HepG2 (cell line): ENCODE measurements around the gene AMOTL2. TPM values are rescaled to one million over a fixed set of nuclear protein-coding genes. Genes with fewer than 3 reads are reported as not detected.

Experiments used
- ATAC-seq: fragments of 200-7000 bp; cut with Tn5 transposase; 3 replicates; pipeline ENCODE4 v1.9.1; 2020; ENCODE audit warnings: mild to moderate bottlenecking, moderate library complexity
- BruUV-seq: library from RNA; stranded (reverse); fragments of 400-500 nt; replicated peaks from 2 replicates; lab custom pipeline; 2021; lab: Mats Ljungman, UMichigan
- CTCF ChIA-PET: fragments of 300-600 bp; formaldehyde crosslinking; extraction: SDS; loops from one replicate; lab custom pipeline; 2021; ENCODE audit warnings: low total read pairs, inconsistent platforms, low intra/inter-chr PET ratio; lab: Yijun Ruan, JAX
- POLR2A ChIA-PET: fragments of 350-600 bp; sonication (Branson Sonifier 250); formaldehyde crosslinking; loops from one replicate; lab custom pipeline; 2020; ENCODE audit warnings: antibody characterized with exemption, inconsistent platforms; lab: Yijun Ruan, JAX
- DNase-seq: peaks from one replicate; pipeline ENCODE4 v3.0.0-alpha.2; 2015; ENCODE audit warnings: low spot score
- FAIRE-seq: peaks from 3 replicates; lab custom pipeline; 2011; peaks lifted over from hg19 to GRCh38; lab: Jason Lieb, UNC
- H2AFZ ChIP-seq: one replicate; pipeline ENCODE4 v1.6.1; 2011; ENCODE audit warnings: low read length, inconsistent platforms
- H3K27ac ChIP-seq: fragments of 300-600 bp; 3 replicates; pipeline ENCODE4 v1.8.0; 2011; ENCODE audit warnings: mixed run types, mild to moderate bottlenecking, mixed read lengths, low read length, inconsistent platforms; ENCODE audit not compliant: insufficient read depth; ENCODE audit errors: extremely low read length
- H3K27me3 ChIP-seq, 2 experiments: fragments of 200-600 bp in 1 of 2; 2 replicates in 1 of 2; 3 replicates in 1 of 2; pipeline versions ENCODE4 v1.6.0 to v1.8.0; 2011; ENCODE audit warnings: low read length in 2 of 2, mild to moderate bottlenecking in 2 of 2, moderate library complexity in 2 of 2, inconsistent platforms in 1 of 2; ENCODE audit not compliant: insufficient read depth in 2 of 2, control insufficient read depth in 1 of 2
- H3K36me3 ChIP-seq, 2 experiments: fragments of 200-600 bp in 1 of 2; replicated peaks in 1 of 2; 2 replicates in 1 of 2; 3 replicates in 1 of 2; pipeline versions ENCODE4 v1.5.1 to v1.8.0; 2011; ENCODE audit warnings: low read length in 2 of 2, inconsistent platforms in 1 of 2; ENCODE audit not compliant: insufficient read depth in 2 of 2, control insufficient read depth in 1 of 2
- H3K4me1 ChIP-seq: 2 replicates; pipeline ENCODE4 v1.5.1; 2012; ENCODE audit warnings: low read length, inconsistent platforms; ENCODE audit not compliant: insufficient read depth
- H3K4me2 ChIP-seq: 2 replicates; pipeline ENCODE4 v1.6.0; 2011; ENCODE audit warnings: low read depth, low read length, inconsistent platforms
- H3K4me3 ChIP-seq, 3 experiments: fragments of 200-600 bp in 1 of 3; sonication (generic), shearing (Covaris generic) in 1 of 3; replicated peaks in 1 of 3; 2 replicates each; pipeline ENCODE4 v1.5.1; 2011 to 2016; ENCODE audit warnings: low read length in 3 of 3, inconsistent platforms in 2 of 3, low read depth in 2 of 3, mild to moderate bottlenecking in 2 of 3, control low read depth in 1 of 3, mixed read lengths in 1 of 3; ENCODE audit not compliant: insufficient read depth in 1 of 3
- H3K79me2 ChIP-seq: one replicate; pipeline ENCODE4 v1.6.1; 2011; ENCODE audit warnings: low read length, inconsistent platforms; ENCODE audit not compliant: insufficient read depth
- H3K9ac ChIP-seq: 2 replicates; pipeline ENCODE4 v1.6.0; 2011; ENCODE audit warnings: mild to moderate bottlenecking, low read depth, low read length, inconsistent platforms; ENCODE audit not compliant: insufficient read depth
- H3K9me3 ChIP-seq: 2 replicates; pipeline ENCODE4 v1.5.1; 2012; ENCODE audit warnings: mild to moderate bottlenecking, low read length
- H4K20me1 ChIP-seq: 2 replicates; pipeline ENCODE4 v1.6.0; 2011; ENCODE audit warnings: inconsistent platforms, mild to moderate bottlenecking, low read length, moderate library complexity; ENCODE audit not compliant: insufficient read depth
- FLYWCH1 ChIP-seq: sonication (generic); formaldehyde crosslinking; IDR thresholded peaks from 2 replicates; pipeline ENCODE4 v1.8.1; 2023; ENCODE audit warnings: mild to moderate bottlenecking, missing genetic modification reagents
- IRF1 ChIP-seq: sonication (generic); formaldehyde crosslinking; IDR thresholded peaks from 2 replicates; pipeline ENCODE4 v1.4.0; 2020; ENCODE audit warnings: low read depth, mild to moderate bottlenecking, missing genetic modification reagents
- SRY ChIP-seq: sonication (generic); formaldehyde crosslinking; IDR thresholded peaks from 2 replicates; pipeline ENCODE4 v1.8.0; 2022; ENCODE audit warnings: mild to moderate bottlenecking, missing genetic modification reagents
- XRCC5 ChIP-seq: fragments of 200-400 bp; formaldehyde crosslinking; optimal IDR thresholded peaks from 2 replicates; pipeline ENCODE3; 2017; ENCODE audit warnings: mild to moderate bottlenecking, low read length
- ZBTB38 ChIP-seq: sonication (generic); formaldehyde crosslinking; IDR thresholded peaks from 2 replicates; pipeline ENCODE4 v1.5.1; 2020; ENCODE audit warnings: mild to moderate bottlenecking, missing genetic modification reagents
- WGBS: methylation state at CpG from one replicate; pipeline ENCODE4 v1.1.6; 2017; ENCODE audit warnings: low lambda C conversion rate; 5-methylcytosine and 5-hydroxymethylcytosine counted together
- in situ Hi-C: cut with HindIII; loops from 2 replicates; pipeline ENCODE4 v1.10.0; 2017; ENCODE audit warnings: low pct_unique_long_range_greater_than_20kb; ENCODE audit not compliant: extremely low pct_ligation_motif_present
- intact Hi-C: fragments of 100-400 bp; cut with micrococcal nuclease; formaldehyde crosslinking; loops from one replicate; pipeline ENCODE4 v1.10.0; 2022; ENCODE audit not compliant: unreplicated experiment
- microRNA-seq: library from miRNA; unstranded; fragments of <30 nt; microRNA quantifications from one replicate; pipeline ENCODE4, GENCODE V29; 2020
- polyA plus RNA-seq, 8 experiments: library from polyadenylated mRNA; depleted of rRNA in 3 of 8; stranded (reverse) in 7 of 8; unstranded in 1 of 8; fragments of >200 nt; fragmentation: Illumina TruSeq in 4 of 8; extraction: Trizol in 4 of 8; gene quantifications; 2 replicates each; pipeline versions ENCODE4 v1.2.1 to v1.2.3, GENCODE V29; 2011 to 2016; ENCODE audit warnings: low read depth in 4 of 8, missing spikeins in 1 of 8, mixed read lengths in 1 of 8; ENCODE audit not compliant: insufficient read depth in 1 of 8
- small RNA-seq, 3 experiments: library from RNA; depleted of rRNA; stranded (forward); fragments of <200 nt; gene quantifications; one replicate each; pipeline ENCODE3, GENCODE V24; 2012; ENCODE audit warnings: low read depth in 2 of 3, low replicate concordance in 1 of 3; ENCODE audit not compliant: insufficient read length in 3 of 3, insufficient read depth in 2 of 3
- total RNA-seq, 5 experiments: library from RNA; depleted of rRNA; stranded (reverse); fragments of >200 nt; fragmentation: Illumina TruSeq; extraction: Trizol; gene quantifications; 2 replicates each; pipeline ENCODE4 v1.2.3, GENCODE V29; 2016; ENCODE audit warnings: low read depth in 1 of 5
- TF ChIP-seq, protein P1 (sequence below): IDR thresholded peaks from 2 replicates; pipeline ENCODE4 v1.6.1; 2012; ENCODE audit warnings: low read depth, low read length, improper control_type of control experiment
- TF ChIP-seq, protein P2 (sequence below): sonication (generic); formaldehyde crosslinking; IDR thresholded peaks from 2 replicates; pipeline ENCODE4 v1.4.0; 2020; ENCODE audit warnings: missing genetic modification reagents

Gene AMOTL2
- total and polyA plus RNA-seq, 2 of the 13 experiments (the other 11 are each of a cell fraction or from before 2014, with no cell fraction given) = 17.3 to 18.5 TPM

DNA sequence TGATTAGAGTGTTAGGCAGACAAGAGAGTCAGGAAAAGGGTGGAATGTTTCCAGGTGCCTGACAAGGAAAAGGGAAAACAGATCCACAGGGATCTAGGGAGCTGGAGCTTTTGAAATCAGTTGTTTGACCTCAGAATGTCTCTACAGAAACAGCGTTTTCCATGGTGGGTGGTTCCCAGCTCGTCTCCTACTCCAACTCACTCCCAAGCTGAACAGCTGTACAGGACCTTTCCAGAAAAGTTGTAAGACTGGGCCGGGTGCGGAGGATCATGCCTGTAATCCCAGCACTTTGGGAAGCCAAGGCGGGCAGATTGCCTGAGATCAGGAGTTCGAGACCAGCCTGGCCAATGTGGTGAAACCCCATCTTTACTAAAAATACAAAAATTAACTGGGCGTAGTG, 67.9 kb downstream of the AMOTL2 start:
- Histone ChIP-seq H3K79me2 (no peaks in the 10 kb centered on the region), H3K9me3 (no peaks in the 10 kb centered on the region), H4K20me1 (no peaks in the 10 kb centered on the region), H3K4me3 (no peak overlapping the region), H3K36me3 (no peaks in the 10 kb centered on the region), H3K4me2 (no peak overlapping the region), H3K27me3 (no peaks in the 10 kb centered on the region; a peak in 1 of 5 replicates), H2AFZ (no peak overlapping the region), H3K27ac (no peak overlapping the region), H3K9ac (no peak overlapping the region), H3K4me1 (peaks cover 49% of the 10 kb centered on the region)
- BruUV-seq = no TSS peak
- DNase-seq = no peak
- in situ Hi-C loops = loop anchor here (5.0 kb wide), 1 partner anchor 166 kb away; no protein-coding TSS in a partner anchor
- WGBS = 58% methylated on average over 7 of the region's 7 CpGs
- FAIRE-seq = no peak
- CTCF ChIA-PET = no interaction called here
- no peak for TF ChIP-seq XRCC5
- no peak for TF ChIP-seq SRY (CRISPR knock-in tag)
- TF ChIP-seq, protein P1, sequence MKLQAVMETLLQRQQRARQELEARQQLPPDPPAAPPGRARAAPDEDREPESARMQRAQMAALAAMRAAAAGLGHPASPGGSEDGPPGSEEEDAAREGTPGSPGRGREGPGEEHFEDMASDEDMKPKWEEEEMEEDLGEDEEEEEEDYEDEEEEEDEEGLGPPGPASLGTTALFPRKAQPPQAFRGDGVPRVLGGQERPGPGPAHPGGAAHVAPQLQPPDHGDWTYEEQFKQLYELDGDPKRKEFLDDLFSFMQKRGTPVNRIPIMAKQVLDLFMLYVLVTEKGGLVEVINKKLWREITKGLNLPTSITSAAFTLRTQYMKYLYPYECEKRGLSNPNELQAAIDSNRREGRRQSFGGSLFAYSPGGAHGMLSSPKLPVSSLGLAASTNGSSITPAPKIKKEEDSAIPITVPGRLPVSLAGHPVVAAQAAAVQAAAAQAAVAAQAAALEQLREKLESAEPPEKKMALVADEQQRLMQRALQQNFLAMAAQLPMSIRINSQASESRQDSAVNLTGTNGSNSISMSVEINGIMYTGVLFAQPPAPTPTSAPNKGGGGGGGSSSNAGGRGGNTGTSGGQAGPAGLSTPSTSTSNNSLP = no peak
- no peak for TF ChIP-seq IRF1
- TF ChIP-seq FLYWCH1 (CRISPR knock-in tag) = no peak
- no peak for TF ChIP-seq ZBTB38 (CRISPR knock-in tag)
- TF ChIP-seq, protein P2, sequence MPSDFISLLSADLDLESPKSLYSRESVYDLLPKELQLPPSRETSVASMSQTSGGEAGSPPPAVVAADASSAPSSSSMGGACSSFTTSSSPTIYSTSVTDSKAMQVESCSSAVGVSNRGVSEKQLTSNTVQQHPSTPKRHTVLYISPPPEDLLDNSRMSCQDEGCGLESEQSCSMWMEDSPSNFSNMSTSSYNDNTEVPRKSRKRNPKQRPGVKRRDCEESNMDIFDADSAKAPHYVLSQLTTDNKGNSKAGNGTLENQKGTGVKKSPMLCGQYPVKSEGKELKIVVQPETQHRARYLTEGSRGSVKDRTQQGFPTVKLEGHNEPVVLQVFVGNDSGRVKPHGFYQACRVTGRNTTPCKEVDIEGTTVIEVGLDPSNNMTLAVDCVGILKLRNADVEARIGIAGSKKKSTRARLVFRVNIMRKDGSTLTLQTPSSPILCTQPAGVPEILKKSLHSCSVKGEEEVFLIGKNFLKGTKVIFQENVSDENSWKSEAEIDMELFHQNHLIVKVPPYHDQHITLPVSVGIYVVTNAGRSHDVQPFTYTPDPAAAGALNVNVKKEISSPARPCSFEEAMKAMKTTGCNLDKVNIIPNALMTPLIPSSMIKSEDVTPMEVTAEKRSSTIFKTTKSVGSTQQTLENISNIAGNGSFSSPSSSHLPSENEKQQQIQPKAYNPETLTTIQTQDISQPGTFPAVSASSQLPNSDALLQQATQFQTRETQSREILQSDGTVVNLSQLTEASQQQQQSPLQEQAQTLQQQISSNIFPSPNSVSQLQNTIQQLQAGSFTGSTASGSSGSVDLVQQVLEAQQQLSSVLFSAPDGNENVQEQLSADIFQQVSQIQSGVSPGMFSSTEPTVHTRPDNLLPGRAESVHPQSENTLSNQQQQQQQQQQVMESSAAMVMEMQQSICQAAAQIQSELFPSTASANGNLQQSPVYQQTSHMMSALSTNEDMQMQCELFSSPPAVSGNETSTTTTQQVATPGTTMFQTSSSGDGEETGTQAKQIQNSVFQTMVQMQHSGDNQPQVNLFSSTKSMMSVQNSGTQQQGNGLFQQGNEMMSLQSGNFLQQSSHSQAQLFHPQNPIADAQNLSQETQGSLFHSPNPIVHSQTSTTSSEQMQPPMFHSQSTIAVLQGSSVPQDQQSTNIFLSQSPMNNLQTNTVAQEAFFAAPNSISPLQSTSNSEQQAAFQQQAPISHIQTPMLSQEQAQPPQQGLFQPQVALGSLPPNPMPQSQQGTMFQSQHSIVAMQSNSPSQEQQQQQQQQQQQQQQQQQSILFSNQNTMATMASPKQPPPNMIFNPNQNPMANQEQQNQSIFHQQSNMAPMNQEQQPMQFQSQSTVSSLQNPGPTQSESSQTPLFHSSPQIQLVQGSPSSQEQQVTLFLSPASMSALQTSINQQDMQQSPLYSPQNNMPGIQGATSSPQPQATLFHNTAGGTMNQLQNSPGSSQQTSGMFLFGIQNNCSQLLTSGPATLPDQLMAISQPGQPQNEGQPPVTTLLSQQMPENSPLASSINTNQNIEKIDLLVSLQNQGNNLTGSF (CRISPR knock-in tag) = no peak
- intact Hi-C loops = no loop called here
- no peak for ATAC-seq
- POLR2A ChIA-PET = no interaction called here

Small RNAs within 50 kb of the gene (microRNA-seq; reads per million reads assigned to microRNA genes)
- not detected for gene MIR6827

Small RNAs within 50 kb of the gene (small RNA-seq; reads per million reads assigned to genes)
- 0 reads per million in 3 experiments for gene HMGN1P9
- gene MIR6827 = 0 reads per million in 3 experiments

Other genes with a start within 250 kb of the AMOTL2 start
- gene RYK, start 123.6 kb downstream of the AMOTL2 start, total RNA-seq (2016; rRNA removed; fragmentation: Illumina TruSeq; extraction: Trizol) = 58.7 and 66.2 TPM in 2 replicates
- gene RYK, start 123.6 kb downstream of the AMOTL2 start, polyA plus RNA-seq (2011; rRNA removed) = 30.8 and 35.0 TPM in 2 replicates
- 69.1 and 95.1 TPM in 2 replicates for gene ANAPC13, start 111.5 kb upstream of the AMOTL2 start, total RNA-seq (2016; rRNA removed; fragmentation: Illumina TruSeq; extraction: Trizol)
- gene ANAPC13, start 111.5 kb upstream of the AMOTL2 start, polyA plus RNA-seq (2011; rRNA removed) = 30.1 and 48.7 TPM in 2 replicates
- 18.4 and 25.6 TPM in 2 replicates for gene CEP63, start 111.6 kb upstream of the AMOTL2 start, total RNA-seq (2016; rRNA removed; fragmentation: Illumina TruSeq; extraction: Trizol)
- 7.0 and 7.2 TPM in 2 replicates for gene CEP63, start 111.6 kb upstream of the AMOTL2 start, polyA plus RNA-seq (2011; rRNA removed)